B cell (primary cell): Measurements from ENCODE around the gene TEAD1. TPM values are rescaled to one million over a fixed set of nuclear protein-coding genes. Genes with fewer than 3 reads are reported as not detected.

Experiments
- ATAC-seq: fragments of 200-7000 bp; cut with Tn5 transposase; one replicate; pipeline ENCODE4 v1.10.0; 2021; ENCODE audit warnings: low read depth, mild to moderate bottlenecking, moderate number of reproducible peaks, moderate library complexity
- CTCF ChIA-PET: fragments of 350-600 bp; sonication (Branson Sonifier 250); formaldehyde crosslinking; loops from one replicate; lab custom pipeline; 2021; ENCODE audit warnings: antibody characterized with exemption, inconsistent platforms; lab: Charles Lee
- POLR2A ChIA-PET: fragments of 350-600 bp; sonication (Branson Sonifier 250); formaldehyde crosslinking; loops from one replicate; lab custom pipeline; 2021; ENCODE audit warnings: antibody characterized with exemption; lab: Charles Lee
- DNase-seq: peaks from one replicate; pipeline ENCODE4 v3.0.0; 2013
- H2AFZ ChIP-seq: 2 replicates; pipeline ENCODE4 v1.6.1; 2012; ENCODE audit warnings: mild to moderate bottlenecking, low read depth, low read length; ENCODE audit not compliant: insufficient read depth, poor library complexity, severe bottlenecking
- H3K27ac ChIP-seq, 2 donors: 1 replicate in 1 of 2; 2 replicates in 1 of 2; pipeline ENCODE4 v1.5.1; 2012 to 2013; ENCODE audit warnings: low read length in 2 of 2, mild to moderate bottlenecking in 2 of 2, moderate library complexity in 1 of 2
- H3K27me3 ChIP-seq, 4 experiments: fragments of 200-600 bp in 1 of 4; sonication (generic) in 1 of 4; replicated peaks in 1 of 4; 1 replicate in 2 of 4; 2 replicates in 2 of 4; pipeline versions ENCODE4 v1.6.1 to v1.7.0; 2013 to 2016; ENCODE audit warnings: low read length in 3 of 4, mild to moderate bottlenecking in 2 of 4, mixed read lengths in 1 of 4, moderate library complexity in 1 of 4; ENCODE audit not compliant: insufficient read depth in 4 of 4, control insufficient read depth in 3 of 4; ENCODE audit errors: control extremely low read depth in 1 of 4
- H3K36me3 ChIP-seq, 2 experiments: replicated peaks in 1 of 2; 1 replicate in 1 of 2; 2 replicates in 1 of 2; pipeline versions ENCODE4 v1.6.1 to v1.7.1; 2013; ENCODE audit warnings: low read length in 1 of 2; ENCODE audit not compliant: insufficient read depth in 2 of 2, control insufficient read depth in 1 of 2; ENCODE audit errors: control extremely low read depth in 1 of 2, extremely low read depth in 1 of 2
- H3K4me1 ChIP-seq, 2 donors: fragments of 200-600 bp in 1 of 2; sonication (generic) in 1 of 2; 1 replicate in 1 of 2; 2 replicates in 1 of 2; pipeline versions ENCODE4 v1.5.1 to v1.6.1; 2013 to 2017; ENCODE audit warnings: low read length in 2 of 2; ENCODE audit not compliant: control insufficient read depth in 2 of 2, insufficient read depth in 2 of 2
- H3K4me2 ChIP-seq: replicated peaks from 2 replicates; pipeline ENCODE3; 2012; ENCODE audit warnings: mild to moderate bottlenecking, low read depth, low read length; ENCODE audit not compliant: poor library complexity, severe bottlenecking
- H3K4me3 ChIP-seq, 5 experiments: fragments of 200-600 bp in 1 of 5; sonication (generic) in 1 of 5; 1 replicate in 3 of 5; 2 replicates in 2 of 5; pipeline versions ENCODE4 v1.5.1 to v1.7.0; 2011 to 2016; ENCODE audit warnings: low read length in 4 of 5, mild to moderate bottlenecking in 4 of 5, low read depth in 2 of 5, control low read depth in 1 of 5, moderate library complexity in 1 of 5; ENCODE audit not compliant: insufficient read depth in 1 of 5; ENCODE audit errors: control extremely low read depth in 1 of 5, extremely low read depth in 1 of 5
- H3K79me2 ChIP-seq: fragments of 200-600 bp; sonication (generic); one replicate; pipeline ENCODE4 v1.6.0; 2016; ENCODE audit warnings: low read length; ENCODE audit not compliant: control insufficient read depth, insufficient read depth
- H3K9ac ChIP-seq: fragments of 200-600 bp; sonication (generic); 2 replicates; pipeline ENCODE4 v1.6.1; 2017; ENCODE audit warnings: mild to moderate bottlenecking, low read length, moderate library complexity
- H3K9me3 ChIP-seq, 3 donors: one replicate each; pipeline versions ENCODE4 v1.6.1 to v1.7.1; 2013; ENCODE audit warnings: low read length in 2 of 3; ENCODE audit not compliant: control insufficient read depth in 2 of 3, insufficient read depth in 1 of 3; ENCODE audit errors: control extremely low read depth in 1 of 3
- H4K20me1 ChIP-seq: 2 replicates; pipeline ENCODE4 v1.6.0; 2012; ENCODE audit warnings: mild to moderate bottlenecking, low read length; ENCODE audit not compliant: insufficient read depth, control insufficient read depth, poor library complexity, severe bottlenecking
- H3K27ac Mint-ChIP-seq: one replicate; pipeline ENCODE4 v1.8.0; 2021; ENCODE audit warnings: mixed read lengths
- H3K27me3 Mint-ChIP-seq: one replicate; pipeline ENCODE4 v1.8.0; 2021; ENCODE audit warnings: mixed read lengths
- H3K4me1 Mint-ChIP-seq: one replicate; pipeline ENCODE4 v1.8.0; 2021; ENCODE audit warnings: mixed read lengths
- H3K4me3 Mint-ChIP-seq: one replicate; pipeline ENCODE4 v1.8.0; 2021; ENCODE audit warnings: mixed read lengths
- H3K9me3 Mint-ChIP-seq: one replicate; pipeline ENCODE4 v1.8.0; 2022; ENCODE audit warnings: mixed read lengths; ENCODE audit not compliant: insufficient read depth
- CTCF ChIP-seq: fragments of 200-600 bp; IDR thresholded peaks from one replicate; pipeline ENCODE4 v1.8.0; 2022; ENCODE audit warnings: antibody characterized with exemption, mild to moderate bottlenecking
- EZH2 ChIP-seq: IDR thresholded peaks from 2 replicates; pipeline ENCODE4 v1.6.1; 2012; ENCODE audit warnings: borderline replicate concordance, low read depth, mild to moderate bottlenecking, moderate library complexity, low read length; ENCODE audit not compliant: insufficient read depth, poor library complexity, severe bottlenecking
- WGBS: methylation state at CpG from one replicate; pipeline ENCODE4 v1.1.5; 2013; ENCODE audit warnings: missing lambda C conversion rate; ENCODE audit not compliant: insufficient coverage; 5-methylcytosine and 5-hydroxymethylcytosine counted together
- intact Hi-C: fragments of 100-400 bp; cut with micrococcal nuclease; formaldehyde crosslinking; loops from one replicate; pipeline ENCODE4 v1.10.0; 2022
- polyA plus RNA-seq: library from polyadenylated mRNA; depleted of rRNA; stranded (reverse); fragments of >200 nt; gene quantifications from 2 replicates; pipeline ENCODE4 v1.2.3, GENCODE V29; 2012
- total RNA-seq, 2 donors: library from RNA; stranded (reverse); fragments of 120-200 nt in 1 of 2; gene quantifications; 1 replicate in 1 of 2; 2 replicates in 1 of 2; pipeline versions ENCODE4 v1.2.3 to v1.2.4, GENCODE V29; 2013 to 2022

TEAD1 gene
- total and polyA plus RNA-seq, 2 donors (not counting 1 experiment from before 2014, with no cell fraction given): 0.30 TPM; not detected in 1

DNA sequence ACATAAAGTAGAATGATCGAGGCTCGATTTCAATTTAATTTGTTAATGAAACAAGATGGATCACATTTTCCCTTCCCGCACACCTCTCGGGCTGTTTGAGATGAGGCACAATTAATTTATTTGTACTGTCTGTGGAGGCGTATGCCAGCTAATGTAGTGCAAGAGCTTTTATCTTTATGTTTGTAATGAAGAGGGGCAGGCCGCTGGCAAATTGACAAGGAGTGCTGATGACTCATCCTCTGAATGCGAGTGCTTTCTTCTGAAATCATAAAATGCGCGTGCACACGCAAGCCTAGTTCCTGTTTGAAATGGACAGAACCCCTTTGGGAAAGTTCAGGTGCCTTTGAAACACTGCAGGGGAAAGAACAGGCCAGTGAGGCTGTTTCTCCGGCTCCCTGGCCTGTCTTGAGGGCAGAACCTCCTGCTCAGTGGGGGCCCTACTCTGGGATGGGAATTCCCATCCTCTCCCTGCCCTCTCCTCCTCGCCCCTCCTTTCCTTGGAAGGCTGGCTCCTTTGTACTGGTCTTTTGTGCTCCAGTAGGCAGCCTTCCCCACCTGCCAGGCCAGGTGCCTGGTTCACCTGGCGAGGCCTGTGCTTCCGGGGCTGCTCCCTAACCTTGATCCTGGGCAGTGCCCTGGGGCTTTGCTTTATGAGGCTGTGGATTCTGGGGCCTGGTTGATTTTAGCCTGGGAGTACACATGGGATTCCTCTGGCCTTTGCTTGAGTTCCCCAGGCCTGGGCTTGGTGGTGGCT is 50.3 kb downstream of the TEAD1 start:
- no peak overlapping the region for H3K4me3 ChIP-seq
- H2AFZ ChIP-seq: no peak overlapping the region
- POLR2A ChIA-PET: no interaction called here
- Mint-ChIP-seq H3K27ac (no peak overlapping the region), H3K4me3 (no peak overlapping the region), H3K4me1 (no peaks in the 10 kb centered on the region), H3K9me3 (no peaks in the 10 kb centered on the region), H3K27me3 (peaks cover 35% of the 10 kb centered on the region)
- peaks cover 0 to 4% (median 0%) of the 10 kb centered on the region in 3 donors for H3K9me3 ChIP-seq
- H3K4me1 ChIP-seq: no peaks in the 10 kb centered on the region
- ATAC-seq: no peak
- TF ChIP-seq CTCF (no peak), EZH2 (no peak)
- no peak overlapping the region for H3K4me2 ChIP-seq
- H3K27me3 ChIP-seq: peaks cover 0 to 11% (median 1%) of the 10 kb centered on the region in 4 experiments
- DNase-seq: no peak
- no peaks in the 10 kb centered on the region for H4K20me1 ChIP-seq
- H3K36me3 ChIP-seq: no peaks in the 10 kb centered on the region
- intact Hi-C loops: no loop called here
- no peak overlapping the region for H3K27ac ChIP-seq
- CTCF ChIA-PET: no interaction called here
- 86% methylated on average over 14 of the region's 14 CpGs for WGBS
- no peak overlapping the region for H3K9ac ChIP-seq
- H3K79me2 ChIP-seq: no peaks in the 10 kb centered on the region

GRCh38 chr11:12725055-12725862 is 51.0 kb downstream of the TEAD1 start:
- H3K36me3 ChIP-seq: no peaks in the 10 kb centered on the region
- H3K4me2 ChIP-seq: no peak overlapping the region
- ChIA-PET POLR2A (no interaction called here), CTCF (no interaction called here)
- no peak for ATAC-seq
- no peaks in the 10 kb centered on the region for H3K4me1 ChIP-seq
- DNase-seq: no peak
- no peak overlapping the region for H3K9ac ChIP-seq
- no peak for TF ChIP-seq EZH2
- TF ChIP-seq CTCF: no peak
- Mint-ChIP-seq H3K27me3 (peaks cover 29% of the 10 kb centered on the region), H3K4me3 (no peak overlapping the region), H3K4me1 (no peaks in the 10 kb centered on the region), H3K9me3 (no peaks in the 10 kb centered on the region), H3K27ac (no peak overlapping the region)
- peaks cover 0 to 11% (median 1%) of the 10 kb centered on the region in 4 experiments for H3K27me3 ChIP-seq
- no peak overlapping the region for H2AFZ ChIP-seq
- H3K79me2 ChIP-seq: no peaks in the 10 kb centered on the region
- no peak overlapping the region for H3K27ac ChIP-seq
- H4K20me1 ChIP-seq: no peaks in the 10 kb centered on the region
- intact Hi-C loops: no loop called here
- no peak overlapping the region for H3K4me3 ChIP-seq
- WGBS: 0% methylated on average over 2 of the region's 8 CpGs
- H3K9me3 ChIP-seq: peaks cover 0 to 4% (median 0%) of the 10 kb centered on the region in 3 donors
